Head of caudate nucleus (tissue), 42 donors: ENCODE data around the gene FAM169A.
"Not testable (repeated sequence)": the region's sequence is repeated elsewhere in the genome, so short reads cannot be mapped to it uniquely, and the experiment has no call there.

Experiments
- DNase-seq, 42 donors: peaks; one replicate each; pipeline versions ENCODE4 v3.0.0 to v3.0.0-alpha.2; 2020 to 2021; ENCODE audit warnings: mixed read lengths in 7 of 42
- intact Hi-C: fragments of 100-400 bp; cut with DNase I; formaldehyde crosslinking; loops from one replicate; pipeline ENCODE4 v1.15.0; 2022

Gene FAM169A, protein sequence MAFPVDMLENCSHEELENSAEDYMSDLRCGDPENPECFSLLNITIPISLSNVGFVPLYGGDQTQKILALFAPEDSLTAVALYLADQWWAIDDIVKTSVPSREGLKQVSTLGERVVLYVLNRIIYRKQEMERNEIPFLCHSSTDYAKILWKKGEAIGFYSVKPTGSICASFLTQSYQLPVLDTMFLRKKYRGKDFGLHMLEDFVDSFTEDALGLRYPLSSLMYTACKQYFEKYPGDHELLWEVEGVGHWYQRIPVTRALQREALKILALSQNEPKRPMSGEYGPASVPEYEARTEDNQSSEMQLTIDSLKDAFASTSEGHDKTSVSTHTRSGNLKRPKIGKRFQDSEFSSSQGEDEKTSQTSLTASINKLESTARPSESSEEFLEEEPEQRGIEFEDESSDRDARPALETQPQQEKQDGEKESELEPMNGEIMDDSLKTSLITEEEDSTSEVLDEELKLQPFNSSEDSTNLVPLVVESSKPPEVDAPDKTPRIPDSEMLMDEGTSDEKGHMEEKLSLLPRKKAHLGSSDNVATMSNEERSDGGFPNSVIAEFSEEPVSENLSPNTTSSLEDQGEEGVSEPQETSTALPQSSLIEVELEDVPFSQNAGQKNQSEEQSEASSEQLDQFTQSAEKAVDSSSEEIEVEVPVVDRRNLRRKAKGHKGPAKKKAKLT

DNA sequence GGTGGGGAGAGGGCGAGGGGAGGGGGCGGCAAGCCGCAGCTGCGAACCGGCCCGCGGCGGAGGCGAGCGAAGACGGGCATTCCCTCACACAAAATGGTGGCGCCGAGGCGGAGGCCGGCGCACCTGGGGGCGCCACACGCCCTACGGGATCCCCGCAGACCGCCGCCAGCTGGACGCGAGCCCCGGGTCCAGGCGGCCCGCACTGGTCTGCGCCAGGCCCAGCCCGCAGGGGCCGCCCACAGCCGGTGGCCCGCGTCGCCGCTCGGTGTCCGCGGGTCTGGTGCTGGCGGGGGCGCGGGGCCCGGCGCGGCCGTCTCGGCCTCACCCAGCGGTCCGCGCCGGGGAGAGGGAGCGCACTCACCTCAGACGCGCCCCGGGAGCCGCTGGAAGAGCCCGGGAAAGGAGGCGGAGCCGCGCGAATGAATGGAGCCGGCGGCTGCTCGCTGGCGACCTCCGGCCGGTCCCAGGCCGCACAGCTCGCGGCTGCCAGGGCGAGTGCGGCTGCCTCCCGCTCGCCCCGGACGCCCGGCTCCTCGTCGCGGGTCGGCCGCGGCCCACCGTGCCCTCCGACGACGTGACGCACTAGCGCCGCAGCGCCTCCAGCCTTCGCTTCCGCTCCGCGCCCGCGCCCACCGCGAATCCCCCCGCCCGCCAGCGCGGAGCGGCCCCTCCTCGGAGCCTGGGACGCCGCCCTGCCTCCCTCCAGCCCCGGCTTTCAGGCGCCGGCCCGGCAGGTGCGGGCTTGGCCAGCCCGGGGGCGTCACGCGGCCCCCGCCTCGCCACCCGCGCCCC, at the start of gene FAM169A:
TSS of gene FAM169A (minus strand) at position 584 of the 792 bp plus-strand sequence. CDS start 24,711 bp downstream, outside the sequence.
- intact Hi-C loops, result loop anchor here (10.0 kb wide), 1 partner anchor 101 kb away; the partner anchor contains the start of genes GFM2 and NSA2
- DNase-seq, result peak in 38 of 42 donors; percentile 17 to 77 (median 56)

DNA sequence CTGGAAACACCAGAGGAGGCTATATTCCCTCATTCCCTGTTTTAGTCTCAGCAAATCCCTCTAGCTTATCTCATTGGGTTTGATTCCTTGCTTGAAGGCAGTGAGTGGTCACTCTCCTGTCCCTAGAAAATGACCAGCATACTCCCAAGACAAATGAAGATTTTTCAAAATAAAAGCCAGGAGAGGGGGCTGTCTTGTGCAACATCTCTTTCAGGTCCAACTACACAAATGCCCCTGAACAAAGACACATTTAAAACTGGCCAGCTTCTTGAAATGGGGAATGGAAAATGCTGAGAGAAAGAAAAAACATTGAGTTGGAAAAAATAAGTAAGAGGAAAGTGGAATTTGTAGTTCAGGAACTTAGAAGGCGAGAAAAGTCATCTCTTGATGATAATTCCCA, 49.3 kb upstream of the FAM169A start:
- DNase-seq, result no peak
- intact Hi-C loops, result loop anchor here (10.0 kb wide), 1 partner anchor 151 kb away; the partner anchor contains the start of genes GFM2 and NSA2

DNA sequence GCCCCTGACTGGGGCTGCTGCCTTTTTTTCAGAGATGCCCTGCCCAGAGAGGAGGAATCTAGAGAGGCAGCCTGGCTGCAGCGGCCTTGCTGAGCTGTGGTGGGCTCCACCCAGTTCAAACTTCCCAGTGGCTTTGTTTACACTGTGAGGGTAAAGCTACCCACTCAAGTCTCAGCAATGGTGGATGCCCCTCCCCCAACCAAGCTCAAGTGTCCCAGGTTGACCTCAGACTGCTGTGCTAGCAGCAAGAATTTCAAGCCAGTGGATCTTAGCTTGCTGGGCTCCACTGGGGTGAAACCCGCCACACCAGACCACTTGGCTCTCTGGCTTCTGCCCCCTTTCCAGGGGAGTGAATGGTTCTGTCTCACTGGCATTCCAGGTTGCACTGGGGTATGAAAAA, 45.2 kb upstream of the FAM169A start:
- DNase-seq, result not testable (repeated sequence)
- intact Hi-C loops, result loop anchor here (10.0 kb wide), 1 partner anchor 147 kb away; the partner anchor contains the start of genes GFM2 and NSA2

DNA sequence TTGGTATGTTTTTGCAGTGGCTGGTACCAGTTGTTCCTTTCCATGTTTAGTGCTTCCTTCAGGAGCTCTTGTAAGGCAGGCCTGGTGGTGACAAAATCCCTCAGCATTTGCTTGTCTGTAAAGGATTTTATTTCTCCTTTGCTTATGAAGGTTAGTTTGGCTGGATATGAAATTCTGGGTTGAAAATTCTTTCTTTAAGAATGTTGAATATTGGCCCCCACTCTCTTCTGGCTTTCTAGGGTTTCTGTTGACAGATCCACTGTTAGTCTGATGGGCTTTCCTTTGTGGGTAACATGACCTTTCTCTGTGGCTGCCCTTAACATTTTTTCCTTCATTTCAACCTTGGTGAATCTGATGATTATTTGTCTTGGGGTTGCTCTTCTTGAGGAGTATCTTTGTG, 43.7 kb upstream of the FAM169A start:
- DNase-seq, result not testable (repeated sequence)
- intact Hi-C loops, result loop anchor here (10.0 kb wide), 1 partner anchor 145 kb away; the partner anchor contains the start of genes GFM2 and NSA2

DNA sequence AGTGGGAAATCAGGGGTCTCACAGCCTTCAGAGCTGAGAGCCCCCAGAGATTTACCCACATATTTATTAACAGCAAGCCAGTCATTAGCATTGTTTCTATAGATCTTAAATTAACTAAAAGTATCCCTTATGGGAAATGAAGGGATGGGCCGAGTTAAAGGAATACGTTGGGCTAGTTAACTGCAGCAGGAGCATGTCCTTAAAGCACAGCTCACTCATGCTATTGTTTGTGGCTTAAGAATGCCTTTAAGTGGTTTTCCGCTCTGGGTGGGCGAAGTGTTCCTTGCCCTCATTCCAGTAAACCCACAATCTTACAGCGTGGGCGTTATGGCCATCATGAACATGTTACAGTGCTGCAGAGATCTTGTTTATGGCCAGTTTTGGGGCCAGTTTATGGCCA, 42.0 kb upstream of the FAM169A start:
- intact Hi-C loops, DNase-seq: not testable (repeated sequence)

DNA sequence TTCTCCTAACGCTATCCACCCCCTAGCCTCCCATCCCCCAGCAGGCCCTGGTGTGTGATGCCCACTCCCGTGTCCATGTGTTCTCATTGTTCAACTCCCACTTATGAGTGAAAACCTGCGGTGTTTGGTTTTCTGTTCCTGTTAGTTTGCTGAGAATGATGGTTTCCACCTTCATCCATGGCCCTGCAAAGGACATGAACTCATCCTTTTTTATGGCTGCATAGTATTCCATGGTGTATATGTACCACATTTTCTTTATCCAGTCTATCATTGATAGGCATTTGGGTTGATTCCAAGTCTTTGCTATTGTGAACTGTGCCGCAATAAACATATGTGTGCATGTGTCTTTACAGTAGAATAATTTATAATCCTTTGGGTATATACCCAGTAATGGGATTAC, 38.5 kb upstream of the FAM169A start:
- intact Hi-C loops, DNase-seq: not testable (repeated sequence)

DNA sequence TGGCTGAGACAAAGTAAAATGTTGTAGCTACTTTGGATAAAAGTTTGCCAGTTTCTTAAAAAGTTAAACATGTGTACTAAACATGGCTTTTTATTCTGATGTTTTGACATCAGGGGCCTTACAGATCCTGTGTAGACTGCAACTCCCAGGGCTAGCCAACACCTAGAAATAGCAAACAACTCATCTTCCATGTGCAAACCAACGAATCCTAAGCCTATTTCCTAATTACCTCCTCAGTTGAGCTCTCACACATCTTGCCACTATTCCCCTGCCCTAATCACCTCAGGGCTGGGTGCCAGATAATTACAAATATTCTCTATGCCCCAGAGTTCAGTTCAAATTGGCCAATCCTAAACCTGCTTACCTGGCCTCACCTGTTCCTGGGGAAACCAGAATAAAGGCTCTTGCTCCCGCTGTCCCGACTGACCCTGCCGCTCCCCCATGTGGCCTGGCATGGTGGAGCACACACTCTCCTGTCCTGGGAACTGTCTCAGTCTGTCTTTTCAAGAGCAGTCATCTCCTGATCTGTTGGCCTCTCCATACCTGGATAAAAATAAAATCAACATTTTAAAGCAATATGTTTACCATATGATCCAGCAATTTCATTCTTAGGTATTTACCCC, 37.1 kb upstream of the FAM169A start:
- intact Hi-C loops, result no loop called here

DNA sequence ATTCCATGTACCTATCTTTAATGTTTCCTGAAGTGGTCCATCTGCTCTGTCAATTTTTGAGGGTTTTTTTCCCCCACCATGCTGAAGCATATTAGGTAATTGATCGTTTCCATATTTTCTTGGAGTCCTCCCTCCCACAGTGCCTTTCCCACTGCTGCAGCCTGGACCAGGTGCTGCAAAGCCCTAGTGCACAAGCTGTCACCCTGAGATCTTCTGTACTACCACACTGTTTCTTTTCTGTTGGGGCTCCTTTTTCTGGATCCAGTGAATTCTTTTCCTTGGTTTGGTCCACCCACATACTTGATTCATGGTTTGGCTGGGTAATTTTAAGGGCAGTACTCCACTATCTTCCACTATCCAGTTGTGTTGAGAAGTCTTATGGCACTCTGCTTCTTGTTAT, 30.9 kb upstream of the FAM169A start:
- intact Hi-C loops, result no loop called here
- no peak for DNase-seq

More for the DNA sequence above, 37.1 kb upstream of the FAM169A start:
- DNase-seq, result peak in 22 of 42 donors; percentile 4 to 62 (median 28)

DNA sequence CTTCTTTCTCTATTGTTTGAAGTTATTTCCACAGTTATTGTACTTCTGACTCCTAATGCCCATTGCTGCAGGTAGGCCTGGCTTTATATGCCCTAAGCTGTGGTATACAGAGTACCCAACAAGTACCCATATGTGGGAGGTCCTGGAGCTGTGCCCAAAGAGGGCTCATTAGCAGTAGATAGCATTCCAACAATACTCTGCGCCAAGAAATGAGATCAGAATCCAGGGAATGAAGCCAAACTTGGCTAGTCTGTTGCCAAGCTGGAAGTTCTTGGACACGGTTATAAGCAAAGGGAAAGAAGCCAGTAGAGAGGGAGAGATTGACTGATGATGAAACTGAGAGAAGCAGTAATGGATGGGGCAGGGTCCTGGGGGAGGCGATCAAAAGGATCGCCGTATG, 29.7 kb upstream of the FAM169A start:
- peak in 36 of 42 donors; percentile 10 to 80 (median 48) for DNase-seq
- intact Hi-C loops, result no loop called here

DNA sequence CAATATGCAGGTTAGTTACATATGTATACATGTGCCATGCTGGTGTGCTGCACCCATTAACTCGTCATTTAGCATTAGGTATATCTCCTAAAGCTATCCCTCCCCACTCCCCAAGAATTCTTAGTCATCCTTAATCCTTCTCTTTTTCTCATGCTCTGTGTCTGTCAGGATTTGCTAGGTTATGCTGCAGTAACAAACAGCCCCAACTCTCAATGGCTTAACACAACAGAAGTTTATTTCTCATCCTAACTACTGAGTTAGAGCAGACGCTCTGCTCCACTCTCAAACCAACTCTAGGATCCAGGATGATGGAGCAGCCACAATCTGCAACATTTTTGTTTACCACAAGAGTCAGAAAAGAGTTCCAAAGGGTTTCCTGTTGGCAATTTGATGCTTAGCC, 28.2 kb upstream of the FAM169A start:
- intact Hi-C loops, result no loop called here

DNA sequence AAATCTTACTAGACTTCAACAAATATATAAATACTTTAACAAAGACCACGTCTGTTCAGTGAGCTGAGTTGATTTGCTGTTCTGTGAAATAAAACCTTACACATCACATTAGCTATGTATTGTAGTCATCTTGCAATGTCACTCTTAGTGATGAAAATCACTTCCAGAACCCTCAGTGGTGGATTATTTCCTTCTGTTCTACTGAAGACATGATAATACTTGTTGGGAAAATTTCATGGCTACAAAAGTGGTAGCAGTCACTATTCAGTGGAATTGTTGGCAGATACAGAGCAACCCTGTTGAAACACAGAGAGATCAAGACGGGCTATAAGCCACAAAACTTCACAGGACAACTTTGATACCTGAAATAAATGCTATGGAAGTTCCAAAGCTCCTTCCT, 26.7 kb upstream of the FAM169A start:
- no peak for DNase-seq
- intact Hi-C loops, result no loop called here

More for the DNA sequence above, 28.2 kb upstream of the FAM169A start:
- DNase-seq, result no peak

DNA sequence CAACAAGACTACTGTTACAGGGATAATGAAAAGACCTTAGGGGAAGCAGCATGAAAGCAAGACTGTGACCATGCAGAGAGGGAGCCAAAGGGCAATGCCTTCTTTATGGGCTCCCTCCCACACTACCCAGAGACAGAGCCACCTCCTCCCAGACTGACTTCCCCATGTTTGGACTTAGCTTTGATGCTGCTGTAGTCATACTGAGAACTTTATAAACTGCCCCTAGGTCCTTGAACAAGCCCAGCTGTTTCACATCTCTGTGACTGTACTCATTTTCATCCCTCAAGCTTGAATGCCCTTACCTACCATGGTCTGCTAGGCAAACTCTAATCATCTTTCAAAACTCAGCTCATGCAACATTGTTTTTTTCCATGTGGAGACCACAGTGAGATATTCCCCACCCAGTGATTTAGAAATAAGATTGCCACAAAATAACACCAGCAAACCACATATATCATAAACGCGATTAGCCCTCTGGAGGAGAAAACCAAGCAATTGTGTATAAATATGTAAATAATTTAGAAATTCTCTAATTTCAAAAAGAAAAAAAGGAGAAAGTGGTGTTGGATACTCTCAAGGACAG, 23.4 kb upstream of the FAM169A start:
- no peak for DNase-seq

DNA sequence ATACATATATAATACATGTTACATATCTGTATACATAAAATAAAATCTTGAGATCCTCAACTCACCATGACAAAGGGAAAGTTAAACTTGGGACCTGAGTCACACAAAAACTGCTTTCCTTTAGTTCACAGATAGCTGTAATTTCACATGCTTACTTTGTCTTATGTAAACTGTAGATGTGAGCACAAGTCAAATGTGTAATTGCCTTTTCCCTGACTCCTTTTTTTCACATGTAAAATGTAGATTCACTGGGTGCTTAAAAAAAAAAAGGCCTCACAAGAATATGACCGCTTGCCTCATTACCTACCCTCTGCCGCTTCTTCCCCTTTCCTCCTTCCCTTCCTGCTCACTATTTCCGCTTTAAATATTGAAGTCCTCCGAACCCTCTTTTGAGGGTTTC, 21.9 kb upstream of the FAM169A start:
- DNase-seq, result no peak
- intact Hi-C loops, result no loop called here

More for the DNA sequence above, 23.4 kb upstream of the FAM169A start:
- intact Hi-C loops, result no loop called here

DNA sequence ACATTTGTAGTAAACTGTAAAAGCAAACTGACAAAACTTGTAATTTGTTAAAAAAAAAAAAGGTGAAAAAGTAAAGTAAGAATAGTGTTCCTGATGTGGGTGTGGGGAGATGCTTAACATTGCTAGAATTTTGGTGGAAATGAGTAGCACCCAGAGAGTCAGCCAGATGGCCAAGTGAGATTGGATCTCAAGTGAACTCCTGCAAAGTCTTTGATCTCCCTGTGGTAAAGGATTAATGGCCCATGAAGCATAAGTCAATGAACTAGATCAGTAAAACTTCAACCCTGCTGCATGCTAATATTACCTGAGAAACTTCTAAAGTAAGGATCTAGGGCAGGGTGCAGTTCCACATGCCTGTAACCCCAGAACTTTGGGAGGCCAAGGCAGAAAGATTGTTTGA, 19.0 kb upstream of the FAM169A start:
- intact Hi-C loops, result no loop called here
- DNase-seq, result no peak

DNA sequence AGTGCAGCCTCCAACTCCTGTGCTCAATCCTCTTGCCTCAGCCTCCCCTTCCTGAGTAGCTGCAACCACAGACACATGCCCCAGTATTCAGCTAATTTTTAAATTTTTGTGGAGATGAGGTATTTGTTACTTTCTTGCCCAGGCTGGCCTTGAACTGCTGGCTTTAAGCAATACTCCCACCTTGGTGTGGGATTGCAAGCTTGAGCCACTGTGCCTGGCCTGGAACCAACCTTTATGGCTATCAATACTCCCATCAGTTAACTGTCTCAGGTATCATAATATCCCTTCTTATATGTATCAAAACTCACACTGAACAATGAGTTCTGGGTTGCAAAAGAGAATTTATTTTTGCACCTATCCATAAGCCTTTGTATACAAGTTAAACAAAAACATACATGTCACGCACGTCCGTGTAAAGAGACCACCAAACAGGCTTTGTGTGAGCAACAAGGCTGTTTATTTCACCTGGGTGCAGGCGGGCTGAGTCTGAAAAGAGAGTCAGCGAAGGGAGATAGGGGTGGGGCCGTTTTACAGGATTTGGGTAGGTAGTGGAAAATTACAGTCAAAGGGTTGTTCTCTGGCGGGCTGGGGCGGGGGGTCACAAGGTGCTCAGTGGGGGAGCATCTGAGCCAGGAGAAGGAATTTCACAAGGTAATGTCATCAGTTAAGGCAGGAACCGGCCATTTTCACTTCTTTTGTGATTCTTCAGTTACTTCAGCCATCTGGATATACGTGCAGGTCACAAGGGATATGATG, 16.4 kb upstream of the FAM169A start:
- DNase-seq, intact Hi-C loops: not testable (repeated sequence)

DNA sequence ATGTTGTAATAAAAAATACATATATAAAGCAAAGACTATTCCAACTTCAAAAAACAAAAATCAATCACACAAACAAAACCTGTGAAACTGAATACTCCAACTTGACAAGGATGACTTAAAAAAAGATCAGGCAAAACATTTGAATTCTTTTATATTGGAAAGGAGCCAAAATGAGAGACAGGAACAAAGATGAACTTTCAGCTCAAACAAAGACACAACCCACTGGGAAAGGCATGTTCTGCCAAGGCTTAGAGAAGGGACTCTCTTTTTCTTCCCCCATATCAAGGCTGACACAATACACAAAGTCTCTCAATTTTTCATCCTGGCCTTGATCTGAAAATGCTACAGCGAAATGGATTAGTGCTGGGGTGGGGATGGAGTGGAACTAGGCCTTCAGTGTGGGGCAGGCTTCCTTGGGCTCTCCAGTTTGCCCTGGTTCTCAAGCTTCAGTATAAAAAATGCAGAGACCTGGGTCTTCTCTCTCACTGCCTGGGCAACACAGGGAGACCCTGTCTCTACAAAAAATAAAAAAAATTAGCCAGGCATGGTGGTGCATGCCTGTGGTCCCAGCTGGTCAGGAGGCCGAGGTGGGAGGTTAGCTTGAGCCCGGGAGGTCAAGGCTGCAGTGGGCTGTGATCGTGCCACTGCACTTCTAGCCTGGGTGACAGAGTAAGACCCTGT, 11.6 kb upstream of the FAM169A start:
- DNase-seq, result peak in 15 of 42 donors; percentile 10 to 61 (median 32)
- intact Hi-C loops, result no loop called here
